ENCODE data around the gene CRTC1.

Gene CRTC1, protein sequence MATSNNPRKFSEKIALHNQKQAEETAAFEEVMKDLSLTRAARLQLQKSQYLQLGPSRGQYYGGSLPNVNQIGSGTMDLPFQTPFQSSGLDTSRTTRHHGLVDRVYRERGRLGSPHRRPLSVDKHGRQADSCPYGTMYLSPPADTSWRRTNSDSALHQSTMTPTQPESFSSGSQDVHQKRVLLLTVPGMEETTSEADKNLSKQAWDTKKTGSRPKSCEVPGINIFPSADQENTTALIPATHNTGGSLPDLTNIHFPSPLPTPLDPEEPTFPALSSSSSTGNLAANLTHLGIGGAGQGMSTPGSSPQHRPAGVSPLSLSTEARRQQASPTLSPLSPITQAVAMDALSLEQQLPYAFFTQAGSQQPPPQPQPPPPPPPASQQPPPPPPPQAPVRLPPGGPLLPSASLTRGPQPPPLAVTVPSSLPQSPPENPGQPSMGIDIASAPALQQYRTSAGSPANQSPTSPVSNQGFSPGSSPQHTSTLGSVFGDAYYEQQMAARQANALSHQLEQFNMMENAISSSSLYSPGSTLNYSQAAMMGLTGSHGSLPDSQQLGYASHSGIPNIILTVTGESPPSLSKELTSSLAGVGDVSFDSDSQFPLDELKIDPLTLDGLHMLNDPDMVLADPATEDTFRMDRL

DNA sequence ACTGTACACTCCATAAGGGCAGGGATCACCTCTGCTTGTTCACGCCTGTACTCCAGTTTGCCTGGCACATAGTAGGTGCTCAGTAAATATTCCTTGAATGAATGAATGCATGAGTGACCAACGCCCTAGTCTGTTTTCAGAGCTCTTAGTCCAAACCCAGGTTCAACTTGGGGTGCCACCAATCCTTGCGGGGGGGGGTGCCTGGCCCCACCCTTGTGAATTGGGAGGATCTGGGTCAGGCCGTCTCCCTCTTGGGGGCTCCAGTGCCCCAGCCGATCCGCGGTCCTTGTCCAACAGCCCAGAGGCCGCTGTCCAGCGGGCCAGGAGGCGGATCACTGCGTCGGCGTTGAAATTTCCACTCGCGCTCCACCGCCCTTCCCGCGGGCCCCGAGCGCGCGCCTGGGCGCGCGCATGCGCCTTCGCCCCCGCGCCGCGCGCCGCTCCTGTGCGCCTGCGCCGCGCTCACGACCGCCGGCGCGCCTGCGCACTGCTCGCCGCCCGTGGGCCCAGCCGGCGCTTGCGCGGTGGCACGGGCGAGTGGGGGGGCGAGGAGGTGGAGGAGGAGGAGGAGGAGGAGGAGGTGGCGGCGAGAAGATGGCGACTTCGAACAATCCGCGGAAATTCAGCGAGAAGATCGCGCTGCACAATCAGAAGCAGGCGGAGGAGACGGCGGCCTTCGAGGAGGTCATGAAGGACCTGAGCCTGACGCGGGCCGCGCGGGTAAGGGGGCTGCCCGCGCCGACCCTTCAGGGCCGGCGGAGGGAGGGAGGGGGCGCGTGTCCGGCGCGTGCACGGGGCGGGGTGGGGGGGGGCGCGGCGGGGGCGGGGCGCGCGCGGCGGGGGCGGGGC, at the start of gene CRTC1:
TSS of gene CRTC1 (plus strand) at position 572 of the 849 bp plus-strand sequence. CDS start at position 595, 23 bp downstream.
- Histone ChIP-seq H3K27me3 (ENCODE audit: low read length) (no peaks in the 10 kb centered on the region), H3K79me2 (ENCODE audit: insufficient read depth, low read length) (peaks cover 9% of the 10 kb centered on the region; the same call in 1 of the 2 replicates), H3K9me2 (replicated peaks; ENCODE audit: insufficient read depth, low read length) (no peaks in the 10 kb centered on the region), H3K4me2 (ENCODE audit: low read depth, low read length, poor library complexity, severe bottlenecking) (peak within 1 kb of the TSS; percentile 72), H3K36me3 (ENCODE audit: low read length) (no peaks in the 10 kb centered on the region), H3F3A (ENCODE audit: insufficient read depth) (no peaks in the 10 kb centered on the region; the same call in 1 of the 2 replicates), H3K4me3 (ENCODE audit: insufficient read depth, low read length, poor library complexity, severe bottlenecking) (peak within 1 kb of the TSS; percentile 64), H2AFZ (ENCODE audit: low read depth, low read length, severe bottlenecking) (peak within 1 kb of the TSS; percentile 84), H4K20me1 (ENCODE audit: low read depth, low read length) (no peaks in the 10 kb centered on the region; the same call in 1 of the 2 replicates), H3K9ac (ENCODE audit: low read length) (peak within 1 kb of the TSS; percentile 81), H3K27ac (ENCODE audit: low read depth, low read length) (peak within 1 kb of the TSS; percentile 27), H3K9me3 (ENCODE audit: insufficient read depth, low read length) (no peaks in the 10 kb centered on the region)
- TF ChIP-seq, protein P1, sequence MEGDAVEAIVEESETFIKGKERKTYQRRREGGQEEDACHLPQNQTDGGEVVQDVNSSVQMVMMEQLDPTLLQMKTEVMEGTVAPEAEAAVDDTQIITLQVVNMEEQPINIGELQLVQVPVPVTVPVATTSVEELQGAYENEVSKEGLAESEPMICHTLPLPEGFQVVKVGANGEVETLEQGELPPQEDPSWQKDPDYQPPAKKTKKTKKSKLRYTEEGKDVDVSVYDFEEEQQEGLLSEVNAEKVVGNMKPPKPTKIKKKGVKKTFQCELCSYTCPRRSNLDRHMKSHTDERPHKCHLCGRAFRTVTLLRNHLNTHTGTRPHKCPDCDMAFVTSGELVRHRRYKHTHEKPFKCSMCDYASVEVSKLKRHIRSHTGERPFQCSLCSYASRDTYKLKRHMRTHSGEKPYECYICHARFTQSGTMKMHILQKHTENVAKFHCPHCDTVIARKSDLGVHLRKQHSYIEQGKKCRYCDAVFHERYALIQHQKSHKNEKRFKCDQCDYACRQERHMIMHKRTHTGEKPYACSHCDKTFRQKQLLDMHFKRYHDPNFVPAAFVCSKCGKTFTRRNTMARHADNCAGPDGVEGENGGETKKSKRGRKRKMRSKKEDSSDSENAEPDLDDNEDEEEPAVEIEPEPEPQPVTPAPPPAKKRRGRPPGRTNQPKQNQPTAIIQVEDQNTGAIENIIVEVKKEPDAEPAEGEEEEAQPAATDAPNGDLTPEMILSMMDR (IDR thresholded peaks at IDR 0.05; ENCODE audit: insufficient read depth, low read length, poor library complexity, severe bottlenecking), result no peak
- TF ChIP-seq EZH2phosphoT487 (conservative IDR thresholded peaks at IDR 0.05; ENCODE audit: low read length), result no peak

DNA sequence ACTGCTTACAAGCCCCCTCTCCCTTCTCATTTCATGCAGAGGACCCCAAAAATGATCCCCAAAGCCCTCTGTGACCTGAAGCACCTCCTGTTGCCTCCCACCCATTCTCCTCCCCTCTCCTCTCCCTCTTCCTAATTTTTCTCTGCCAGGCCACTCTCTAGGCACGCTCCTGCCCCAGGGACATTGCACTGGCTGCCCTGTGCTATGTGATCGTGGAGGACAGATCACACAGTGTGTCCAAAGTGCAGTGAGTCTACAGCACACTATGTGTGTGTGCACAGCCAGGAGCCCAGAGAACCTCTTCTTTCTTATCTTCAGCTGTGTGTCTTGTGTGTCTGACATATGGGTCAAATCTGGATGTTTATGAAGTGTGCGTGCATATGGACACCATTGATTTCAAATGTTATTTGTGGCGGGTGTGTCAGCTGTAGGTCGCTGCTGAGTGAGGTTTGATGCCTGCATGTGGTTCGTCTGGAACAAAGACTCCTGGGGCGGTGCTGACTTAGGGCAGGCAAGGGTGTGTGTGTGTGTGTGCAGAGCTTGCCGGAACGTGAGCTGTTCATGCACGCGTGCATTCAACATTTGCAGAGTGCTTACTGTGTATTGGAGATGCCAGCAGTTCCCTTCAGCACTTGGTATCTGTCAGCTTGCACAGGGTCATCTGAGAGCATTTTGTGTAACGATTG, 48.7 kb upstream of the CRTC1 start:
- TF ChIP-seq, protein P1 (IDR thresholded peaks at IDR 0.05; ENCODE audit: insufficient read depth, low read length, poor library complexity, severe bottlenecking), result no peak
- no peak for TF ChIP-seq EZH2phosphoT487 (conservative IDR thresholded peaks at IDR 0.05; ENCODE audit: low read length)

DNA sequence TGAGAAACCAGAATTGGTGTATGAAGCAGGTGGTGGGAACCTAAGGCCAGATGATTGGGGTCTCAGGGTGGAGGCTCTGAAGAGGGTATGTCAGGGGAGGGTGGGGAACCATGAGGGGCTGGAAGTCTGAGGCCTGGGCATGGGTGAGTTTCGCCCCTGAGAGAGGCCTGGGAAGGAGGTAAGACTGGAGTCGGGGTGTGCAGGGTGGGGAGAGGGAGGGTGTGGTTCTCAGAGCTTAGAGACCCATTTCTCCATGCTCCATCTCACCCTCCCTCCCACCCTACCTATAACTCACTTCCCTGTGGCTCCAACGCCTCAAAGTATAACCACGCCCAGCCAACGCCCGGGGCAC, 47.7 kb upstream of the CRTC1 start:
- no peaks in the 10 kb centered on the region for H3K9me3 ChIP-seq (ENCODE audit: insufficient read depth, low read length)
- no peaks in the 10 kb centered on the region for H3K79me2 ChIP-seq (ENCODE audit: insufficient read depth, low read length)
- H3K27me3 ChIP-seq (ENCODE audit: low read length), result no peaks in the 10 kb centered on the region
- no peak overlapping the region for H3K4me2 ChIP-seq (ENCODE audit: low read depth, low read length, poor library complexity, severe bottlenecking)
- no peak overlapping the region for H3K27ac ChIP-seq (ENCODE audit: low read depth, low read length)
- no peaks in the 10 kb centered on the region for H3F3A ChIP-seq (ENCODE audit: insufficient read depth)
- no peak overlapping the region for H3K4me3 ChIP-seq (ENCODE audit: insufficient read depth, low read length, poor library complexity, severe bottlenecking)
- no peaks in the 10 kb centered on the region for H3K9me2 ChIP-seq (replicated peaks; ENCODE audit: insufficient read depth, low read length)
- no peak overlapping the region for H3K9ac ChIP-seq (ENCODE audit: low read length)
- no peaks in the 10 kb centered on the region for H4K20me1 ChIP-seq (ENCODE audit: low read depth, low read length)
- no peak for TF ChIP-seq EZH2phosphoT487 (conservative IDR thresholded peaks at IDR 0.05; ENCODE audit: low read length)
- TF ChIP-seq, protein P1 (IDR thresholded peaks at IDR 0.05; ENCODE audit: insufficient read depth, low read length, poor library complexity, severe bottlenecking), result no peak
- no peak overlapping the region for H2AFZ ChIP-seq (ENCODE audit: low read depth, low read length, severe bottlenecking)
- no peaks in the 10 kb centered on the region for H3K36me3 ChIP-seq (ENCODE audit: low read length)

More for the DNA sequence above, 48.7 kb upstream of the CRTC1 start:
- Histone ChIP-seq H3F3A (ENCODE audit: insufficient read depth) (no peaks in the 10 kb centered on the region), H3K79me2 (ENCODE audit: insufficient read depth, low read length) (no peaks in the 10 kb centered on the region), H3K36me3 (ENCODE audit: low read length) (no peaks in the 10 kb centered on the region), H4K20me1 (ENCODE audit: low read depth, low read length) (no peaks in the 10 kb centered on the region), H3K4me3 (ENCODE audit: insufficient read depth, low read length, poor library complexity, severe bottlenecking) (no peak overlapping the region), H3K27ac (ENCODE audit: low read depth, low read length) (no peak overlapping the region), H3K4me2 (ENCODE audit: low read depth, low read length, poor library complexity, severe bottlenecking) (no peak overlapping the region), H2AFZ (ENCODE audit: low read depth, low read length, severe bottlenecking) (no peak overlapping the region), H3K9me3 (ENCODE audit: insufficient read depth, low read length) (no peaks in the 10 kb centered on the region), H3K27me3 (ENCODE audit: low read length) (no peaks in the 10 kb centered on the region), H3K9me2 (replicated peaks; ENCODE audit: insufficient read depth, low read length) (no peaks in the 10 kb centered on the region), H3K9ac (ENCODE audit: low read length) (no peak overlapping the region)

Data from SU-DHL-6 (cell line).